ENCODE measurements around the gene CNMD.
A peak's percentile ranks its signal among the peaks of the same experiment; 100 is the strongest.
"Not testable (repeated sequence)": the region's sequence is repeated elsewhere in the genome, so short reads cannot be mapped to it uniquely, and the experiment has no call there.

CNMD gene

DNA sequence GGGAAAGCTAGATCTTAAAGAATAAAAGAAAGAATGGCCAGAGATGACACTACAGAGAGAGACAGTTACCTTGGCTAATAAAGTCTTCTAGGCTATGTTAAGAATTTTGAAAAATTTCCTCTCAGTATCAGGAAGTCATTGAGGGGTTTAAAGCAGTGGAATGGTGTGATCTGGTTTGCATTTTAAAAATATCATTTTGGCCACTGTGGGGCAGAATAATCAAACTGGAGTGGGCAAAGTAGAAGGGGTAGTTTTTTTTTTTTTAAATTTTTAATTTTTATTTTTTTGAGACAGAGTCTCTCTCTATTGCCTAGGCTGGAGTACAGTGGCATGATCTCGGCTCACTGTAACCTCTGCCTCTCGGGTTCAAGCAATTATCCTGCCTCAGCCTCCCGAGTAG lies 4.4 kb upstream of the CNMD start:
- DNase-seq: no peak

GRCh38 chr13:52743569-52743968 lies 3.9 kb upstream of the CNMD start:
- DNase-seq: no peak

DNA sequence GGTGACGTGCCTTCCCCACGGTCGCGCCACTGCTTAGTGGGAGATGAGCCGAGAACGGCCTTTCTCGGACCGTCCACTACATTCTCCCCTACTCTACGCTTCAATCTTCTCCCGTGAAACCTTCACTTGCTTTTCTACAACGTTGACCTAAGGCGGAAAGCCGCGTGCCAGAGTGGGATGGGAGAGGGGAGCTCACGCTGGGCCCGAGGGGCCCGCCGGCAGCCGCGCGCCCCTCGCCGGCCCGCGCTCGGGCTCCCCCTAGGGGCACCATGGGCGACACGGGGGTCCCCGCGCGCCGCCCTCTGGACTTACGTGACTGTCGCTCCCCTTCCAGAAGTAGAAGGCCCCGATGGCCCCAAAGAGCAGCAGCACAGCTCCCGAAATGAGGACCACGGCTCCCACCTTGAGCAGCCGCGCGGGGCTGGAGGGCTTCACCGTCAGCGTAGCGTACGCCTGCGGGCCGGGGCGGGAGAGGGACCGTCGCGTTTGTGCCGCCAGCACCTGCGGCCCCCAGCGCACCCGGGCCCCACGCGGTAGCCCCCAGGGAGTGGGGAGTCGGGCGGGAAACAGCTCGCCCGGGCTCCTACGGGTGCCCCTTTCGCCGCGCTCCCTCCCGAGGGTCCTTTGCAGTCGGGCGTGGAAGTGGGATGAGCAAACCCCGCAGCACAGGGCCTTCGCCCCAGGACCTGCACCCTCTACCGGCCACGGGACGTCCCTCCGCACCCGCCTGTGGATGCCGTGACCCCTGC lies 727 bp downstream of the CNMD start:
- peak; percentile 70 for DNase-seq

- DNase-seq: no peak
Observed at GRCh38 chr13:52737965-52738364, 1.7 kb downstream of the CNMD start.

- DNase-seq: no peak
Observed at GRCh38 chr13:52737451-52737850, 2.2 kb downstream of the CNMD start.

GRCh38 chr13:52736891-52737290 lies 2.7 kb downstream of the CNMD start:
- no peak for DNase-seq

GRCh38 chr13:52734075-52734623 lies 5.5 kb downstream of the CNMD start:
- DNase-seq: no peak

GRCh38 chr13:52726258-52726657 lies 13.4 kb downstream of the CNMD start:
- no peak for DNase-seq

DNA sequence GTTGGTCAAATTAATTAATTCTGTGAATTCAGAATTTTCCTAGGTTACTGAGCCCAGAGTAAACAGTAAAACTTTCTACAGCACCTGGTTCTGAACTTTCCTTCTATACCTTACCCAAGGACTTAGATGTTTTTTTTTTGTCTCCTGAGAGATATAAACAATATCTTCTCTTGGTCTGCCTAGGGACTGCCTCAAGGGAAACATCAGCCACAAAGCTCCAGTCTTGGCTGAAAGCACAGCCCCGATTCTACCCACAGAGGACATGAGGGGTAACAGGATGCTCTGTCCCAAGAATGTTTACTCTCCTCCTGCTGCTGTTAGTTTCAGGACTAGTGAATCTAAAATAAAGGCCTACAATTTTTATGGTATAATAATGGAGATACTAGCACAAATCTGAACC lies 14.3 kb downstream of the CNMD start:
- DNase-seq: no peak

DNA sequence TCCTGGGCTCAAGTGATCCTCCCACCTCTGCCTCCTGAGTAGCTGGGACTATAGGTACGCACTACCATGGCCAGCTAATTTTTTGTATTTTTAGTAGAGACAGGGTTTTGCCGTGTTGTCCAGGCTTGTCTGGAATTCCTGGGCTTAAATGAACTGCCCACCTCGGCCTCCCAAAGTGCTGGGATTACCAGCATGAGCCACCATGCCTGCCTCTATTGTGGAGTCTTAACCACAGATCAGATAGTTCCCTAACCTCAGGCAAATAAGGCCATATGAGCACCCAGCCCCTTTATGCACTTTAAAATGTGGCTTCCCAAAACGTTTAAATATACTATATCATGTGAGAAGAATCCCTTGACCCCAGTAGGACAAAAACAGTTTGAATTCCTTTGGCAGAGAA lies 16.4 kb downstream of the CNMD start:
- no peak for DNase-seq

- not testable (repeated sequence) for DNase-seq
Observed at GRCh38 chr13:52721356-52721755, 18.3 kb downstream of the CNMD start.

- DNase-seq: not testable (repeated sequence)
Observed at GRCh38 chr13:52720904-52721303, 18.7 kb downstream of the CNMD start.

GRCh38 chr13:52713894-52714293 lies 25.7 kb downstream of the CNMD start:
- DNase-seq: no peak

DNA sequence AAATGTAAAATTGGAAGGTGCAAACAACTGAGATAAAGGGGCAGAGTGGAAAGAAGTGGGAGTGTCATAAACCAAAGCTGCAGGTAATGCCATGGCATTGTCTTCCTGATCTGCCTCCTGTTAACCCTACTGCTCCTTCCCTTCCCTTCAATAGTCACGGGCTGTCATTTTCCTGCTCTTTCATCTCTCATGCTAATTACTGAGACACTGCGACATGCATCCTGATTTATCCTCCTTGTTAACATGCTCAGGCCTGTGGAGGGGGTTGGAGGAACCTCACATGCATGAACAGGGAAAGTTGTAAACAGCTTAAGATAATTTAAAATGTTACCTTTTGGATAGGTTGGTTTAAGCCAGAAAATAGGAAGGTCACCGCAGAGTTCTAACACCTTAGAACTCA lies 27.2 kb downstream of the CNMD start:
- DNase-seq: no peak

- DNase-seq: no peak
Observed at GRCh38 chr13:52711286-52711685, 28.3 kb downstream of the CNMD start.

- DNase-seq: not testable (repeated sequence)
Observed at GRCh38 chr13:52708266-52708665, 31.4 kb downstream of the CNMD start.

GRCh38 chr13:52707375-52707774 lies 32.2 kb downstream of the CNMD start:
- DNase-seq: no peak

DNA sequence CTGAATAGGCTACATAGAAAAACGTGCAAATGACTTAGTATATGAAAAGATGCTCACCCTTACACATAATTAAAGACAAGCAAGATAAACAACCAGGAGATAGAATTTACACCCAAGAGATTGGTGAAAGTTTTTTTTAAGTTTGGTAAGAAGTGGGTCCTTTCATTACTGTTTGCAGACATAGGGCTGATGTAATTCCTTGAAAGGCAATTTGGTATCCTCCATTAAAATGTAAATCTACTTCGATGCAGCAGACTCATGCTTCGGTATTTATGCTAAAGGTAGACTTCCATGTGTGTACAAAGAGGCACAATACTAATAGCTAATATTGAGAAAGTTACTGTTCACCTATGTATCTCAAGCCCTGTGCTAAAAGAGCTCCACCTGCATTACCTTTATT lies 33.5 kb downstream of the CNMD start:
- no peak for DNase-seq

GRCh38 chr13:52703482-52703881 lies 36.1 kb downstream of the CNMD start:
- DNase-seq: no peak

DNA sequence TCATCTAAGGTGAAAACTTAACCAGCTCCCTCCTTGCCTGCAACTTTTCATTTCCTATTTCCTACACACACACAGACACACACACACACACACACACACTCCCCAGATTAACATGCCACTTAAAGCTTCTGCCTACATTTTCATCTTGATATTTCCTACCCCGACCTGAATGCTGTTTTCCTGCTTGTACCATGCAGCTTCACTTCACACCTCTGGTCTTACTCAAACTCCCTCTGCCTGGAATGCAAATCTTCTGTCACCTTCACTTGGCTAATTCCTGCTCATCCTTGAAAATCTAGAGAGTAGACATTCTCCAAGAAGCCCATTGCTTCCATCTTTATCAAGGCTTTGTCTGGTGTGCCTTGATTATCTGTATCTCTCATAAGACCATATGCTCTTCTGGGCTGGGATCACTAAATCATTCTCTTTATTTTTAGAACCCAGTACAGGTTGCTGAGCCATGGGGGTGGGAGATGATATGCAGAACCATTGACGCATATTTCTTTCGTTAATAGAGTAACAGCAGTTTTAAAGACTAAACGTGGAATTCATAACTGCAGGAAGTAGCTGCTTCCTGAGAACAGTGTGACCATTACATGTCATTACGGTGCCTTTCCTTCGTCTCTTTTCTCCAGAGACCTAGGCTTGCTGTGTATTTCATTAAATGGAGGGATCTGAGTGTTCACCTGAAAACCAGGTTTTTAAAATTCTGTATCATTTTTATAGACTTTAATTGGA lies 37.7 kb downstream of the CNMD start:
- no peak for DNase-seq

- DNase-seq: no peak
Observed at GRCh38 chr13:52696566-52696965, 43.1 kb downstream of the CNMD start.

DNA sequence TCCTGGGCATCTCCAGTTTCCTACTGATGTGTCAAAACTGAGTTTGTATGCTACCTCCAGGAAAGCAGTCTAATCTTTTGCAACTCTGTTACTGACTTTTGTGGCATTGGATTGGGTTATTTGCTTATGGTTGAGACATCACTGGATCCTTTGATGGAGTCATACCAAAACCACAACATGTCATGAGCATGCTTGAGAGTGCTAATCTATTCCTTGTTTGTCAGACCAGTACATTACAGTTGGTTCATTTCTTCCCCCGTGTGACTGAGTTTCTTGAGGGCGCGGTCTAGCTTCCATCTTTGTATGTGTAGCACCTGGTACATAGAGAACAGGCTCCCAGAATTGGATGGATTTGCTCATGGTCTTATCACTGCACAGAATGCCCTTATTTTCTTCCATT lies 43.8 kb downstream of the CNMD start:
- DNase-seq: no peak

GRCh38 chr13:52686376-52686775 lies 53.2 kb downstream of the CNMD start:
- DNase-seq: no peak

- not testable (repeated sequence) for DNase-seq
Observed at GRCh38 chr13:52685806-52686205, 53.8 kb downstream of the CNMD start.
